PC-9 (cell line): ENCODE results near the gene RNF111. TPM values are rescaled to one million over a fixed set of nuclear protein-coding genes. Genes with fewer than 3 reads are reported as not detected.

Experiments used
- BruUV-seq: library from RNA; stranded (reverse); fragments of 400-500 nt; replicated peaks from 2 replicates; lab custom pipeline; 2021; lab: Mats Ljungman, UMichigan
- CTCF ChIA-PET: fragments of 300-600 bp; sonication (Branson Sonifier 250); formaldehyde crosslinking; loops from one replicate; lab custom pipeline; 2022; ENCODE audit warnings: antibody characterized with exemption; lab: Charles Lee
- POLR2A ChIA-PET: fragments of 300-600 bp; sonication (Branson Sonifier 250); formaldehyde crosslinking; loops from one replicate; lab custom pipeline; 2022; ENCODE audit warnings: antibody characterized with exemption; ENCODE audit not compliant: unreplicated experiment; lab: Charles Lee
- DNase-seq, 2 experiments: peaks; one replicate each; pipeline versions ENCODE4 v3.0.0 to v3.0.0-alpha.2; 2015 to 2022; ENCODE audit warnings: mixed read lengths in 1 of 2
- H2AFZ ChIP-seq: fragments of 200-600 bp; sonication (generic); 2 replicates; pipeline ENCODE4 v1.8.1; 2017; ENCODE audit warnings: antibody characterized with exemption
- H3F3A ChIP-seq: fragments of 200-600 bp; sonication (generic); 2 replicates; pipeline ENCODE4 v1.8.1; 2017; ENCODE audit warnings: antibody characterized with exemption, mild to moderate bottlenecking, low read depth; ENCODE audit not compliant: insufficient read depth
- H3K27ac ChIP-seq: fragments of 200-600 bp; sonication (generic); 2 replicates; pipeline ENCODE4 v1.6.1; 2016; ENCODE audit warnings: mixed run types
- H3K27me3 ChIP-seq: fragments of 200-600 bp; sonication (generic); 2 replicates; pipeline ENCODE4 v1.6.1; 2016; ENCODE audit warnings: low read depth, mixed run types; ENCODE audit not compliant: insufficient read depth
- H3K36me3 ChIP-seq: fragments of 200-600 bp; sonication (generic); 2 replicates; pipeline ENCODE4 v1.6.1; 2016; ENCODE audit warnings: low read depth, mixed run types
- H3K4me1 ChIP-seq: fragments of 200-600 bp; sonication (generic); replicated peaks from 2 replicates; pipeline ENCODE4 v1.6.1; 2016; ENCODE audit warnings: mixed run types; ENCODE audit not compliant: insufficient read depth
- H3K4me2 ChIP-seq: fragments of 200-600 bp; sonication (generic); 2 replicates; pipeline ENCODE4 v1.6.1; 2017; ENCODE audit warnings: mixed run types
- H3K4me3 ChIP-seq: fragments of 200-600 bp; sonication (generic); 2 replicates; pipeline ENCODE4 v1.6.1; 2016; ENCODE audit warnings: mixed run types
- H3K79me2 ChIP-seq: fragments of 200-600 bp; sonication (generic); 2 replicates; pipeline ENCODE4 v1.6.1; 2017; ENCODE audit warnings: low read depth, mixed run types
- H3K9me2 ChIP-seq: fragments of 200-600 bp; sonication (generic); 2 replicates; pipeline ENCODE4 v1.8.1; 2017; ENCODE audit warnings: mild to moderate bottlenecking; ENCODE audit not compliant: insufficient read depth
- H3K9me3 ChIP-seq: fragments of 200-600 bp; sonication (generic); 2 replicates; pipeline ENCODE4 v1.8.1; 2016; ENCODE audit warnings: low read depth; ENCODE audit not compliant: insufficient read depth
- H4K20me1 ChIP-seq: fragments of 200-600 bp; sonication (generic); 2 replicates; pipeline ENCODE4 v1.8.1; 2017; ENCODE audit not compliant: insufficient read depth
- CTCF ChIP-seq: fragments of 200-600 bp; sonication (generic); conservative IDR thresholded peaks from 2 replicates; pipeline ENCODE4 v1.6.1; 2017; ENCODE audit warnings: mixed run types, antibody characterized with exemption, mild to moderate bottlenecking, moderate library complexity
- EZH2 ChIP-seq: fragments of 200-600 bp; sonication (generic); IDR thresholded peaks from 2 replicates; pipeline ENCODE4 v1.8.0; 2017; ENCODE audit warnings: antibody characterized with exemption, low read depth
- intact Hi-C: fragments of 100-400 bp; cut with micrococcal nuclease; formaldehyde crosslinking; loops from one replicate; pipeline ENCODE4 v1.10.0; 2022; ENCODE audit not compliant: unreplicated experiment
- total RNA-seq: library from RNA; stranded (reverse); gene quantifications from 2 replicates; pipeline ENCODE4 v1.2.3, GENCODE V29; 2021

The RNF111 gene
- total RNA-seq, 1 experiment from 2014 or later, result 37.7 TPM

- Histone ChIP-seq H3K79me2 (no peaks in the 10 kb centered on the region), H3K4me3 (no peak overlapping the region), H2AFZ (no peak overlapping the region), H3K4me1 (no peaks in the 10 kb centered on the region), H4K20me1 (no peaks in the 10 kb centered on the region), H3K27ac (no peak overlapping the region), H3K4me2 (no peak overlapping the region), H3K9me3 (no peaks in the 10 kb centered on the region), H3F3A (no peaks in the 10 kb centered on the region), H3K9me2 (no peaks in the 10 kb centered on the region), H3K27me3 (no peaks in the 10 kb centered on the region), H3K36me3 (peaks cover 10% of the 10 kb centered on the region; the same call in 1 of the 2 replicates)
- intact Hi-C loops, result loop anchor here (10.0 kb wide), 1 partner anchor 70 kb away; no protein-coding TSS in a partner anchor
- ChIA-PET POLR2A (no interaction called here), CTCF (no interaction called here)
- no TSS peak for BruUV-seq
- TF ChIP-seq CTCF (no peak), EZH2 (no peak)
- no peak for DNase-seq
These were observed 87.1 kb downstream of the RNF111 start for GRCh38 chr15:59074607-59075006.

- H3K4me3 ChIP-seq, result no peak overlapping the region
- ChIA-PET CTCF (interaction anchor here (0.6 kb wide), 1 partner anchor 46 kb away, joined by 4 read pairs; no protein-coding TSS in a partner anchor), POLR2A (no interaction called here)
- no peak overlapping the region for H2AFZ ChIP-seq
- no peak for DNase-seq
- H3K36me3 ChIP-seq, result 0 out of 2 replicates have a peak, but pooled peaks cover 8% of the 10 kb centered on the region
- no peaks in the 10 kb centered on the region for H3K9me2 ChIP-seq
- H3K27ac ChIP-seq, result no peak overlapping the region
- H3K27me3 ChIP-seq, result no peaks in the 10 kb centered on the region
- H3K4me1 ChIP-seq, result no peaks in the 10 kb centered on the region
- no peaks in the 10 kb centered on the region for H3F3A ChIP-seq
- H3K79me2 ChIP-seq, result no peaks in the 10 kb centered on the region
- H4K20me1 ChIP-seq, result no peaks in the 10 kb centered on the region
- no peaks in the 10 kb centered on the region for H3K9me3 ChIP-seq
- TF ChIP-seq EZH2 (no peak), CTCF (no peak)
- intact Hi-C loops, result no loop called here
- BruUV-seq, result no TSS peak
- H3K4me2 ChIP-seq, result no peak overlapping the region
These were observed 100.3 kb downstream of the RNF111 start for GRCh38 chr15:59087731-59088130.

GRCh38 chr15:59094077-59094476, 106.6 kb downstream of the RNF111 start:
- Histone ChIP-seq H4K20me1 (no peaks in the 10 kb centered on the region), H3K4me3 (no peak overlapping the region), H3K9me2 (no peaks in the 10 kb centered on the region), H3K9me3 (no peaks in the 10 kb centered on the region), H3K4me1 (no peaks in the 10 kb centered on the region), H2AFZ (no peak overlapping the region), H3K27ac (no peak overlapping the region), H3K36me3 (0 out of 2 replicates have a peak, but pooled peaks cover 4% of the 10 kb centered on the region), H3K27me3 (no peaks in the 10 kb centered on the region), H3F3A (no peaks in the 10 kb centered on the region), H3K79me2 (no peaks in the 10 kb centered on the region), H3K4me2 (no peak overlapping the region)
- POLR2A ChIA-PET, result interaction anchor here (0.6 kb wide), 1 partner anchor 49 kb away, joined by 4 read pairs; no protein-coding TSS in a partner anchor
- no peak for DNase-seq
- intact Hi-C loops, result no loop called here
- no TSS peak for BruUV-seq
- CTCF ChIA-PET, result no interaction called here
- TF ChIP-seq EZH2, result no peak

- Histone ChIP-seq H3K27ac (no peak overlapping the region), H3K9me2 (no peaks in the 10 kb centered on the region), H2AFZ (no peak overlapping the region), H3K4me2 (no peak overlapping the region), H3K79me2 (no peaks in the 10 kb centered on the region), H3K4me3 (no peak overlapping the region), H3K36me3 (0 out of 2 replicates have a peak, but pooled peaks cover 4% of the 10 kb centered on the region), H3K4me1 (no peaks in the 10 kb centered on the region), H4K20me1 (no peaks in the 10 kb centered on the region), H3F3A (no peaks in the 10 kb centered on the region), H3K27me3 (no peaks in the 10 kb centered on the region), H3K9me3 (no peaks in the 10 kb centered on the region)
- POLR2A ChIA-PET, result no interaction called here
- CTCF ChIA-PET, result no interaction called here
- TF ChIP-seq CTCF, result no peak
- TF ChIP-seq EZH2, result no peak
- DNase-seq, result no peak
- BruUV-seq, result no TSS peak
- intact Hi-C loops, result no loop called here
These were observed 109.0 kb downstream of the RNF111 start for GRCh38 chr15:59096429-59096828.
